IMR-90 (cell line): ENCODE measurements around the gene IFIT3. TPM values are rescaled to one million over a fixed set of nuclear protein-coding genes. Genes with fewer than 3 reads are reported as not detected.
A peak's percentile ranks its signal among the peaks of the same experiment; 100 is the strongest.
"Not testable (repeated sequence)": the region's sequence is repeated elsewhere in the genome, so short reads cannot be mapped to it uniquely, and the experiment has no call there.

Experiments used
- ATAC-seq: fragments of 200-7000 bp; cut with Tn5 transposase; 2 replicates; pipeline ENCODE4 v1.9.1; 2020; ENCODE audit warnings: low read depth, mild to moderate bottlenecking, moderate library complexity
- BruUV-seq: library from RNA; stranded (reverse); fragments of 400-500 nt; replicated peaks from 2 replicates; lab custom pipeline; 2021; lab: Mats Ljungman, UMichigan
- CTCF ChIA-PET: fragments of 300-600 bp; formaldehyde crosslinking; extraction: SDS; loops from one replicate; lab custom pipeline; 2021; ENCODE audit warnings: antibody characterized with exemption; lab: Yijun Ruan, JAX
- POLR2A ChIA-PET: fragments of 300-600 bp; sonication (Branson Sonifier 250); formaldehyde crosslinking; loops from one replicate; lab custom pipeline; 2022; ENCODE audit warnings: antibody characterized with exemption; ENCODE audit not compliant: unreplicated experiment; lab: Charles Lee
- DNase-seq: peaks from one replicate; pipeline ENCODE4 v3.0.0; 2013
- H2AFZ ChIP-seq: replicated peaks from 2 replicates; pipeline ENCODE3; 2013; ENCODE audit warnings: low read length, mild to moderate bottlenecking; ENCODE audit not compliant: poor library complexity
- H2AK5ac ChIP-seq: 2 replicates; pipeline ENCODE4 v1.6.1; 2013; ENCODE audit warnings: low read depth, low read length, inconsistent platforms
- H2AK9ac ChIP-seq: replicated peaks from 2 replicates; pipeline ENCODE3; 2013; ENCODE audit warnings: mild to moderate bottlenecking, low read depth, low read length, moderate library complexity; ENCODE audit not compliant: poor library complexity
- H2BK120ac ChIP-seq: 2 replicates; pipeline ENCODE4 v1.6.1; 2013; ENCODE audit warnings: low read depth, low read length, inconsistent platforms
- H2BK15ac ChIP-seq: 3 replicates; pipeline ENCODE4 v1.6.1; 2013; ENCODE audit warnings: low read depth, low read length, inconsistent platforms
- H2BK20ac ChIP-seq: 2 replicates; pipeline ENCODE4 v1.6.1; 2013; ENCODE audit warnings: low read depth, mild to moderate bottlenecking, inconsistent platforms, low read length, moderate library complexity
- H2BK5ac ChIP-seq: 2 replicates; pipeline ENCODE4 v1.6.1; 2013; ENCODE audit warnings: mild to moderate bottlenecking, low read depth, low read length, inconsistent platforms; ENCODE audit not compliant: poor library complexity, severe bottlenecking
- H3K14ac ChIP-seq: replicated peaks from 2 replicates; pipeline ENCODE4 v1.6.1; 2013; ENCODE audit warnings: low read depth, low read length, inconsistent platforms
- H3K18ac ChIP-seq: 2 replicates; pipeline ENCODE4 v1.6.1; 2013; ENCODE audit warnings: low read depth, low read length, control low read depth
- H3K23ac ChIP-seq: 2 replicates; pipeline ENCODE4 v1.6.1; 2013; ENCODE audit warnings: low read depth, low read length, inconsistent platforms
- H3K27ac ChIP-seq: 2 replicates; pipeline ENCODE4 v1.5.1; 2013; ENCODE audit warnings: mild to moderate bottlenecking, control low read depth, low read length; ENCODE audit not compliant: insufficient read depth
- H3K27me3 ChIP-seq: 2 replicates; pipeline ENCODE4 v1.6.1; 2013; ENCODE audit warnings: low read length; ENCODE audit not compliant: control insufficient read depth, insufficient read depth
- H3K36me3 ChIP-seq: 2 replicates; pipeline ENCODE4 v1.6.1; 2013; ENCODE audit warnings: low read length, mixed read lengths; ENCODE audit not compliant: control insufficient read depth, insufficient read depth
- H3K4ac ChIP-seq: 2 replicates; pipeline ENCODE4 v1.6.1; 2013; ENCODE audit warnings: low read depth, low read length, inconsistent platforms
- H3K4me1 ChIP-seq: 2 replicates; pipeline ENCODE4 v1.6.1; 2013; ENCODE audit warnings: low read length, mixed read lengths; ENCODE audit not compliant: control insufficient read depth, insufficient read depth
- H3K4me2 ChIP-seq: 2 replicates; pipeline ENCODE4 v1.6.1; 2013; ENCODE audit warnings: low read depth, mild to moderate bottlenecking, control low read depth, low read length, moderate library complexity
- H3K4me3 ChIP-seq: 2 replicates; pipeline ENCODE4 v1.5.1; 2013; ENCODE audit warnings: low read depth, mild to moderate bottlenecking, control low read depth, low read length, moderate library complexity; ENCODE audit not compliant: insufficient read depth
- H3K56ac ChIP-seq: 2 replicates; pipeline ENCODE4 v1.6.1; 2013; ENCODE audit warnings: low read length, inconsistent platforms; ENCODE audit not compliant: insufficient read depth; ENCODE audit errors: extremely low read depth
- H3K79me1 ChIP-seq, 2 experiments: 2 replicates each; pipeline ENCODE4 v1.6.1; 2013; ENCODE audit warnings: low read length in 2 of 2, inconsistent platforms in 1 of 2, low read depth in 1 of 2
- H3K9ac ChIP-seq: 2 replicates; pipeline ENCODE4 v1.6.1; 2013; ENCODE audit warnings: low read depth, low read length, control low read depth
- H3K9me1 ChIP-seq: 2 replicates; pipeline ENCODE4 v1.6.1; 2013; ENCODE audit warnings: low read length, inconsistent platforms; ENCODE audit not compliant: insufficient read depth
- H3K9me3 ChIP-seq: 2 replicates; pipeline ENCODE4 v1.6.1; 2013; ENCODE audit warnings: low read length; ENCODE audit not compliant: control insufficient read depth, insufficient read depth
- H4K20me1 ChIP-seq: 2 replicates; pipeline ENCODE4 v1.6.1; 2013; ENCODE audit warnings: low read length, inconsistent platforms; ENCODE audit not compliant: insufficient read depth
- H4K5ac ChIP-seq: 2 replicates; pipeline ENCODE4 v1.6.1; 2013; ENCODE audit warnings: mild to moderate bottlenecking, low read depth, low read length, control low read depth
- H4K8ac ChIP-seq, 2 experiments: 2 replicates each; pipeline ENCODE4 v1.6.1; 2013; ENCODE audit warnings: low read depth in 2 of 2, low read length in 2 of 2, control low read depth in 1 of 2, inconsistent platforms in 1 of 2
- H4K91ac ChIP-seq: 2 replicates; pipeline ENCODE4 v1.6.1; 2013; ENCODE audit warnings: low read depth, low read length, inconsistent platforms; ENCODE audit not compliant: insufficient read depth
- WGBS, 2 experiments: methylation state at CpG; one replicate each; pipeline versions ENCODE4 v1.1.5 to v1.1.7; 2013; ENCODE audit warnings: missing lambda C conversion rate in 2 of 2; ENCODE audit not compliant: insufficient read length in 1 of 2; ENCODE audit errors: extremely low coverage in 2 of 2; 5-methylcytosine and 5-hydroxymethylcytosine counted together
- dilution Hi-C: fragments of 300-500 bp; cut with HindIII; formaldehyde crosslinking; loops from one replicate; pipeline ENCODE4 v1.14.3; 2018; ENCODE audit warnings: low sequenced_read_pairs; ENCODE audit not compliant: unreplicated experiment
- in situ Hi-C: fragments of 300-500 bp; cut with MboI; formaldehyde crosslinking; loops from 3 replicates; pipeline ENCODE4 v1.14.3; 2019; ENCODE audit warnings: low sequenced_read_pairs, inconsistent platforms, mixed read lengths
- intact Hi-C: fragments of 100-400 bp; cut with micrococcal nuclease; formaldehyde crosslinking; loops from 2 replicates; pipeline ENCODE4 v1.10.0; 2022
- polyA plus RNA-seq, 3 experiments: library from polyadenylated mRNA; depleted of rRNA; stranded (reverse); fragments of >200 nt; gene quantifications; 2 replicates each; pipeline ENCODE4 v1.2.3, GENCODE V29; 2012; ENCODE audit warnings: low replicate concordance in 1 of 3
- total RNA-seq: library from RNA; depleted of rRNA; stranded (reverse); fragments of >200 nt; gene quantifications from 2 replicates; pipeline ENCODE4 v1.2.3, GENCODE V29; 2012

Gene IFIT3
- total and polyA plus RNA-seq, 2 of the 4 experiments (the other 2 are of a cell fraction) = 3.5 to 7.3 TPM

- Histone ChIP-seq H3K14ac (peak overlapping the region; percentile 69), H3K4me1 (peaks cover 20% of the 10 kb centered on the region), H2BK15ac (peak overlapping the region; percentile 94; the same call in 1 of the 3 replicates), H2BK5ac (peak overlapping the region; percentile 98), H3K27ac (peak overlapping the region; percentile 93; the same call in 1 of the 2 replicates), H3K23ac (peak overlapping the region; percentile 83; the same call in 1 of the 2 replicates), H2BK120ac (peak overlapping the region; percentile 95), H4K91ac (peak overlapping the region; percentile 95; the same call in 1 of the 2 replicates), H3K9ac (peak overlapping the region; percentile 62), H3K56ac (peak overlapping the region; percentile 93; the same call in 1 of the 2 replicates), H2BK20ac (peak overlapping the region; percentile 92), H4K8ac (peak overlapping the region; percentile 48 to 95; a peak in 3 of 4 replicates), H3K4ac (peak overlapping the region; percentile 84), H2AK5ac (peak overlapping the region; percentile 90; the same call in 1 of the 2 replicates), H4K5ac (peak overlapping the region; percentile 60), H3K18ac (peak overlapping the region; percentile 69; the same call in 1 of the 2 replicates)
- H2AK9ac ChIP-seq, CTCF ChIA-PET, H3K9me1 ChIP-seq, DNase-seq, BruUV-seq, H3K9me3 ChIP-seq, POLR2A ChIA-PET, H3K4me2 ChIP-seq, H4K20me1 ChIP-seq, dilution Hi-C loops, H3K27me3 ChIP-seq, H3K79me1 ChIP-seq, H3K36me3 ChIP-seq, H2AFZ ChIP-seq, in situ Hi-C loops, H3K4me3 ChIP-seq: not testable (repeated sequence)
- WGBS, 2 experiments = 42% methylated on average over 2 of the region's 7 CpGs; no CpG with 5 or more reads in 1 of the 2 experiments
- ATAC-seq = peak; percentile 2; the same call in 1 of the 2 replicates
- intact Hi-C loops = loop anchor here (5.0 kb wide), 1 partner anchor 68 kb away; no protein-coding TSS in a partner anchor
Observed at GRCh38 chr10:89350631-89351315, 23.0 kb downstream of the IFIT3 start.
